OCI-LY1 (cell line): ENCODE results near the gene ZBTB46.

Experiments used
- EZH2 ChIP-seq: fragments of 200-600 bp; sonication (generic), shearing (Covaris generic); IDR thresholded peaks from 2 replicates; pipeline ENCODE4 v1.8.0; 2017; ENCODE audit warnings: borderline replicate concordance, mixed run types, mild to moderate bottlenecking, antibody characterized with exemption, low read length, moderate library complexity, mixed read lengths
- TF ChIP-seq, protein P1 (sequence below): fragments of 200-600 bp; sonication (generic), shearing (Covaris generic); IDR thresholded peaks from 2 replicates; pipeline ENCODE4 v1.5.1; 2017; ENCODE audit warnings: mild to moderate bottlenecking, antibody characterized with exemption, low read length, moderate library complexity, mixed read lengths

GRCh38 chr20:63703471-63703975 lies 127.5 kb downstream of the ZBTB46 start:
- TF ChIP-seq, protein P1, sequence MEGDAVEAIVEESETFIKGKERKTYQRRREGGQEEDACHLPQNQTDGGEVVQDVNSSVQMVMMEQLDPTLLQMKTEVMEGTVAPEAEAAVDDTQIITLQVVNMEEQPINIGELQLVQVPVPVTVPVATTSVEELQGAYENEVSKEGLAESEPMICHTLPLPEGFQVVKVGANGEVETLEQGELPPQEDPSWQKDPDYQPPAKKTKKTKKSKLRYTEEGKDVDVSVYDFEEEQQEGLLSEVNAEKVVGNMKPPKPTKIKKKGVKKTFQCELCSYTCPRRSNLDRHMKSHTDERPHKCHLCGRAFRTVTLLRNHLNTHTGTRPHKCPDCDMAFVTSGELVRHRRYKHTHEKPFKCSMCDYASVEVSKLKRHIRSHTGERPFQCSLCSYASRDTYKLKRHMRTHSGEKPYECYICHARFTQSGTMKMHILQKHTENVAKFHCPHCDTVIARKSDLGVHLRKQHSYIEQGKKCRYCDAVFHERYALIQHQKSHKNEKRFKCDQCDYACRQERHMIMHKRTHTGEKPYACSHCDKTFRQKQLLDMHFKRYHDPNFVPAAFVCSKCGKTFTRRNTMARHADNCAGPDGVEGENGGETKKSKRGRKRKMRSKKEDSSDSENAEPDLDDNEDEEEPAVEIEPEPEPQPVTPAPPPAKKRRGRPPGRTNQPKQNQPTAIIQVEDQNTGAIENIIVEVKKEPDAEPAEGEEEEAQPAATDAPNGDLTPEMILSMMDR: no peak
- TF ChIP-seq EZH2: no peak
